ENCODE results near the gene FEM1C.
"Not testable (repeated sequence)": the region's sequence is repeated elsewhere in the genome, so short reads cannot be mapped to it uniquely, and the experiment has no call there.

The FEM1C gene

DNA sequence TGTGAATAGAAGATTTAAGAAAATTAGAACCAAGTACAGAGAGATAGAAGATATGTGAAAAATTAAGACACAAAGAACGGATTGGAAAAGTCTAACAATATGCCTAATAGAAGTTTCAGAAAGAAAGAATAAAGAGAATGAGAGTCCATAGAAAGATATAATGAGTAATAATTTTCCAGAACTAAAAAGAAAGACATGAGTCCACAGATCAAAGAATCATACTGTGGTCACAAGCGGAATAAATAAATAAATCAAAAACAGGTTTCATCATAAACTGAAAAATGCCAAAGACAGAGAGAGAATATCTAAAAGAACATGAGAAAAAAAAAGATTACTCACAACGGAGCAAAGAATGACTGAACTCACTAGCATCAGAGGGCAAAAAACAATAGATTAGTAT lies 32.9 kb downstream of the FEM1C start:
- DNase-seq = no peak

DNA sequence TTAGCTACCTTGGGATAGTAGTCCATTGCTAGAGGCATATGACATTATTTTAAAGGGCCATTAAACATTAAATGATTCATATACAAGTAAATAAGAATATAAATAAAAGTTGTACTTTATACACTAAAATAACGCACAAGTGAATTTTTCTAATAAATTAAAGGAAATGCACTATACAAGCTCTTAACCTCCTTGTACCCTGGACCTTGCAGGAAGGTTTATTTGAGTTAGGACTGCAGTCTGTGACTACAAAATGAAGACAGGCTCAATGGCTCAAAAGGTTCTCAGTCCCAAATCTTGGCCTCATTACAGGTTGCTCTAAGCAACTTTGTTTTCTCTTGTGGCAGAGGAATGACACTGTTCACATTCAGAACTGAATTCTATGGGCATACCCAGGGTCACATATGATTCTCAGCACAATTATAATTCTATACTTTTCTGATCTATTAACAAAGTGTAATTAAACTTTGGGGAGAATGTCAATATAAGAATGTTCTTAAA lies 34.4 kb downstream of the FEM1C start:
- no peak for DNase-seq

DNA sequence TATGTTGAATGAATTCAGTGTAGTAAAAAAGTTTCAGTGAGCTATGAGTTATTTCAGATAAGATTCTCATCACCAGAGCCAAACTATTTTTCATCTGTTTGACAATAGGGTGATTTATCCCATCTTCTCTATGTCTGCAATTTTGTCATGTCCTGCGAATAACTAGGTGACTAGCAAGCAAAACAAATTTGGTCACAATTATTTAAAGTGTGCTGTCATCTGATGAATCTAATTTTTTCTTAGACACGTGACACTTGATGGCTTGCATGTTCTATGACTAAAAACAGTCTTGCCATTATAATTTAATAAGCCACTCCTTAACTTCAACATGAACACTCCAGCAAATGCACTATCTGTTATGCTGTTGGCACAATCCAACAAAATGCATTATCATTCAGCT lies 35.0 kb downstream of the FEM1C start:
- no peak for DNase-seq

DNA sequence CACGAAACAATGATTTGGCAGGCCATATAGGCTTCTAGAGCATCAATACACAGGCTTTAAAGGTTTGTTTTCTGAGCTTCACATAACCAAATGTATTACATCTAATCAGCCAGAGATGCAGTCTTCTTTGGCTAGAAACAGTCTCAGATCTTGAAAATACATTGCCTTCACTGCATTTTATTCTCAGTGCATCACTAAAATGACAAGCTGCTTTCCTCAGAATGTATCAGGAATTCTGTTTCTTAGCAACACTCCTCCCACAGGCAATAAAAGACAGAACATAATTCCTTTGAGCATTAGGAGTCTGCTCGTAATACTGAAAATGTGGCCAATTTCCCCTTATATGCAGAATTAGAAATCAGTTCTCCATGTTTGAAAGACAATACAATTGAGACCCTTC lies 36.9 kb downstream of the FEM1C start:
- DNase-seq = no peak

DNA sequence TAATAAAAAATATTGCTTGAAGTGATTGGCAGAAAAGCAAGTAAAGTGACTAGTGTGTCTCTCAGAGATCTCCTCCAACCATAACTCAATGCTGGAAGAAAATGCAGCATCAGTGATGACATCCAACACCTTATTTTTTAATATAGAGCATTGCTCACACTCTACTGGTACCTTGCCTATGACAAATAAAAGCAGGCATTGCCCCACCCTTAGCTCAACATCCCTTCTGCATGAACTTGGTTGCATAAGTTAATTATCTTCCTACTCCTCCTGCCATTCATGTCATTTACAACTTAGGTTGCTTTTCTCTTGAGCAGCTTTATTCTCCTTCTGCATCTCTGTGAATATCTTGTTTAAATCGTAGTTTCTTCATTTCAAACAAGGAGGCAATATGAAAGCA lies 41.2 kb downstream of the FEM1C start:
- no peak for DNase-seq

DNA sequence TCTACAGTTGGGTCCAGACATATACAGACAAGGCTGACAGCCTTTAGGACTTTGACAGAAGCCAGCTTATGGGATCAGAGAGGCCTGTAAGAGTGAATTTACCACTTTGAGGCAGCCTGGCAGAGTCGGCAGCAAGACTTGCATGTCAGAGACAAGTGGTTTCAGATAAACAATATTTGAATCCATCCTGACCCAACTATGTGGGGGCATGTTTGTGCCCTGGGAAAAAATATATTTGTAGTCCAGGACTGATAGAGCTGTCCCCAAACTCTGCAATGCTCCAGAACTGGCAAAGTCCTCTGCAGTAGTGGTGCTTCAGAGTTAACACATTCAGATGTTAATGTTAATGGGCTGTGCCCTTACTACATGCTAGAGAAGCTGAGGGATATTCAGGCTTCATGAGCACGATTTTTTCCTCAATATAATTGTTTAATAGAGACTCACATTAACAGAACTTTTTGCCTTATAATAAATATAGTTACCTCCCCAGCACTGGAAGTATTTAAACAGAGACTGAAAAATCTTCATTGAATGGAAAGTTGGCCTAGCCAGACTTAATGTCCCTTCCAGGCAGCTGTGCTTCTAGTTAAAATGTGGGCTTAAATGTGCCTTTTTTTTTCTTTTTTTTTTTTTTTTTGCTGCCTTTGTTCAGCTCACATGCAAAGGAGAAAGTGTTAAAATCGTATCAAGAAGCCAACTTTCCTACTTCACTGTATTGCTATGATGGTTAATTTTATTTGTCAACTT lies 42.9 kb downstream of the FEM1C start:
- DNase-seq = no peak

DNA sequence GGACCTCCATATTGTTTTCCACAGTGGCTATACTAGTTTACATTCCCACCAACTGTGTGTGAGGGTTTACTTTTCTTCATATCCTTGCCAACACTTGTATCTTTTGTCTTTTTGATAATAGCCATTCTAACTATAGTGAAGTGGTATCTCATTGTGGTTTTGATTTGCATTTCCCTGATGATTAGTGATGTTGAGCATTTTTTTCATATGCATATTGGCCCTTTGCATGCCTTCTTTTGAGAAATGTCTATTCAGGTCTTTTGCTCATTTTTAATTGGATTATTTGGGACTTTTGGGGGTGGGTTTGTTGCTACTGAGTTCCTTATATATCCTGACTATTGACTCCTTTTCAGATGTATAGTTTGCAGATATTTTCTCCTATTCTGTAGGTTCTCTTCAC lies 44.4 kb downstream of the FEM1C start:
- no peak for DNase-seq

DNA sequence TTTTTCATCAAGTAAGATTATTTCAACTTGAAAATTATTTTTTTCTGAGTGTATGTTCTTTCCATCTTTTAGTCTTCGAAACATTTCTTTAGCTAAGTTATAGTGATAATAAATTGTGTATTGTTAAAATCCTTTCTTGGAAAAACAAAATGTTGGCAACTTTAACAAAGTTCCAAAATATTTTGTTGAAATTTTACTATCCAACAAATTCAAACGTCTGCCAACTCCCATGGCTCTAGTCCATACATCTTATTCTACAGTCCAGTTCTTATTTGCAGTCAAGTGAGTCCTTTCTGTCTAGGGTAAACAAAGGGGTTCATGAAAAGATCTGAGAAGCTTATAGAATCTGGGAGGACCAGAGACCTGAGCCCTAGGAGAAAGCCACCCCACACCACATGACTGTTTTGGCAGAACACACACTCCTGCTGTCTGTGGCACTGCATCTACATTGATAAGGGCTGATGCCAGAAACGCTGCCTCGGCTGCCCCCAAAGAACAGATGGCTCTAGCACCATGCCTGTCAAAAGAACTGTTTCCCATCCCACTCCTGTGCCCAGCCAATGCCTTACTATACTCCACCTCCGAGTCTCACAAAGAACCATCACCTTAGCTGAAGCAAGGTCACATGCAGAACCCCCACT lies 47.5 kb downstream of the FEM1C start:
- DNase-seq = no peak

DNA sequence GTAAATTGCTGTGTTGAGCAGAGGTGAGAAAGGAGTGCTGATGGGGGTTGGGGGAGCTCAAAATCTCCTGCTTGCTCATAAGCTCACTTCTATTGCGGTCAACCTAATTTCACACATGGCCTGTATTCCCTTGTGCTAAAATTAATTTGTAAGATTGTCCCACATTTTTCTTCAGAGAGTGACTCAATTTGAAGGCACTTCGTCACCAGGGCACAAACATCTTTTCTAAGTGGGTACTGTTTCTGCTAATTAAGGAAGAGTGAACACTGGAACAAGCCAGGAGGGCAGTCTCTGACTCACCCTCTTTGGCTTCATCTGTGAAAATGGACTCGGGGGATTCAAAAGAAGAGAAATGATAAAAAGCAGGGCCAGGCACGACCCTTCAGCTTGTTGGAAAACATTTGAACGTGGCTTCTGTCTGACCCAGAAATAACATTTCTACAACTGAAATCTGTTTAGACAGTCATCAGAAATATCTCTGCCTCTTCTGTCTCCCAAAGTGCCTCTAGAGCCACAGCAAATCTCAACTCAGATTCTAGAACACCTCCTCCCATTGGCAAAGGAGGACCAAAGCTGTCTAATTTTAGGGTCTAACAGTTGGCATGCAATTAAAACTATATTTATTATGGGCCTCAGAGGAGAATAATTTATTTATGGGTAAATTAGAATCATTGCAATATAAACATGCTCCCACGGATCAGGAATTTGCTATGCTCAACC lies 49.8 kb downstream of the FEM1C start:
- DNase-seq = no peak

DNA sequence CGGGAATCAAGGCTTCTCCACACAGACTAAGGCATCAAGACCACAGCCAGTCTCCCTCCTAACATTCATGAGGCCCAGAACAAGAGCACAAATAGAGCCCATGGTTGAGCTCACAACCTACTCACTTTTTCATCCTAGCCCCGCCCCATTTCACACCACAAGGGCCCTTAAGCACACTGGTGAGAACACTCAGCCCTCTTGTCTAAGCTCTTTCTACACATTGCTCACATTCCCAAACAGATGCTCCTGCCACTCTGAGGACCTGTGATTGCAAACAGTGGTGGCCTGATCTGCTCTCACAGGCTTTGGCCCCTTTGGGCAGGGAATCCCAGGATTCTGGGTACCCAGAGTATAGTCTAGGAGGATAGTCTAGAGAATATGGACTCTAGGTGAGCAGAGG lies 54.0 kb downstream of the FEM1C start:
- no peak for DNase-seq

DNA sequence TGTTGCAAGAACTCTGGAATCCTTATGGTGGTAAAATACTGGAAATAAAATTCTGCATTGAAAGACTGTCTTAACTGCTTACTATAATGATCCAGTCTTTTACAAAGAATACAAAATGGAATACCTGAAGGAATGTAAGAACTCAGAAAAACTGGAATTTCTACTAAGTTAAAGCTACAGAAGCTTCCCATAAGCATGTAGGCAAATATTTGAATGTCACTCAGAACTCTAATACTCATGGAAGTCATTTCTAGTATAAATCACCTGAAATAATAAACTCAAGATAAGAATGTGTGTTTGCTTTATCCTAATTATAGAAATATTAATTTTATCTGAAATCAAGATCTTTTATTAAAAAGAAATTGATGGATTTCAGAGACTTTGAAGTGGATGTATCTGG lies 54.8 kb downstream of the FEM1C start:
- no peak for DNase-seq

DNA sequence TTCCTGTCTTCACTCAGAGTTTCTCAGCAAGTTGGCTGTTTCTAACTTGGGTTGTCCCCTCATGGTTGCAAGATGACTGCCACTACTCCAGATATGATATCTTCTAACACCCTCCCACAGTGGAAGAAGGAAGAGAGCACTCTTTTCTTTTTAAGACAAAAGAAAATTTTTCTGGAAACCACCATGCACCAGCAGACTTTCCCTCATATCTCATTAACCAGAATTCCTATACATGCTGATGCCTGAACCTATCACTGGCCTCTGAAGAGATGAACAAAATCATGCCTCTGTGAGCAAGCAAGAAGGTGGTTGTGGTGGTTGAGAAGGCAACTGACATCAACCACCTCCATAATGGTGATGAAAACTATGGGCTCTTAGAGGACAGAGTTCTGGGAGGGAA lies 56.8 kb downstream of the FEM1C start:
- DNase-seq = no peak

DNA sequence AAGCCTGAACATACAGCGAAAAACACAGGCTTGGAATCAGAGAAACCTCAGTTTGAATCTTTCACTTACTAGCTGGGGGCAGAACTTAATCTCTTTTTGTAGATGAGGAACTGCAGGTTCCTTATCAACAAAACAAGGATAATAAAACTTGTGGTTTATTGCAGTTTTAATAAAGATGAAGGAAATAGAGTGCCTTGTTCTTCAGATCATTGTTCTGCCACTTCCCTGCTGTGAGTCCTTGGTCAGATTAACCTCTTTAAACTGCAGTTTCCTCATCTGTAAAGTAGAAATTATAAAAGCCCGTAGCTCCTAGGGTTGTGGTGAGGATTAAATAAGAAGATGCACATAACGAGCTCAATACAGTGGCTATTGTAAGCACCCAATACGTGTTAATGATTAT lies 57.4 kb downstream of the FEM1C start:
- no peak for DNase-seq

DNA sequence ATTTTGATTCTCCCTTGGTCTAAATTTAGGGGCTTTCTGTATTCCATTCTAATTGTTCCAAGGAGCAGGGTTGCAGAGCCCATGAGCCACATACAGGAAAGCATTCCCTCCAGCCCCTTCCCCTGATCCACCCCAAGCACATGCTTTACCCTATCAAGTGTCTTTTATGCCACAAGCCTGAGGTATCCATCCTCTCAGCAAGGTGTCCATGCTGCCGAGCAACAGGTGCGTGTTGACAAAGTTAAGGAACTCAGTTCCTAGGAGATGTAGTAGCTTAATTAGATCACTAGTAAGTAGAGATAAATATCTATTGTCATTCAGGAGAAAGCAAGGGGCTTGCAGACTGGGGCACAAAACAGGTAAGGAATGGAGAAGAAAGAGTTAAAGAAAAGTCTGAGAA lies 57.8 kb downstream of the FEM1C start:
- DNase-seq = no peak

DNA sequence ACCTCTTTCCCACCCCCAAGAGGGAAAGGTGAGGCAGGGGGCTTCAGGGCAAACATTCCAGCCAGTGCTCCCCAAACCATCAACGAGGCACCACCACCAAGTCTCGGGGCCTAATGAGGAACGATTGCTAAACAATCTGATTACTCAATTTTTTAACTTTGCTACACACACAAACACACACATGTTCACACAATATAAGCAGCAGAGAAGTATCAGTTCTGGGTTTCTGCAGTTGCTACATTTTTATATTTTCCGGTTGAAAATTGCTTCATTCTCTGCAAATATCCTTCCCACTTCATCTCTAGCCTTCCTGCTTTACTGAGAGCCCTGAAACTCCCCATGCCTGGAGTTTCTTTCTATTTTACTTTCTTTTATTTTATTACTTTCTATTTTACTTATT lies 60.2 kb downstream of the FEM1C start:
- DNase-seq = no peak

DNA sequence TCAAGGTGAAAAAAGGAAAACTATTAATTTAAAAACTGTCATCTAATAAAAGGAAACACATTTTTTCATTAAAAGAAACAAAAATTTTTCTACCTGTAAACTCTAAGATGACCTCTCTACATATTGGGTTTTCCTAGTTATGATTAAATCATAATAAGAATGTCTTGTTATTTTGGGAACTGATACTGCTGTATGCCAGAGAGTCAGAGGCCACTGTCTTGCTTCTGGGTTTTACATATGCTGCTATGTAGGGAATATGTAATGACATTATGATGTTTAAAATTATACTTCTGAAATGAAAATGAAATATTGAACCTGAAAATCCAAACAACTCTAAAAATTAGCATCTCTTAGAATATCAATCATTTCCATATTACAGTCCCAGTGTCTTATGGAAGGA lies 63.7 kb downstream of the FEM1C start:
- DNase-seq = no peak

DNA sequence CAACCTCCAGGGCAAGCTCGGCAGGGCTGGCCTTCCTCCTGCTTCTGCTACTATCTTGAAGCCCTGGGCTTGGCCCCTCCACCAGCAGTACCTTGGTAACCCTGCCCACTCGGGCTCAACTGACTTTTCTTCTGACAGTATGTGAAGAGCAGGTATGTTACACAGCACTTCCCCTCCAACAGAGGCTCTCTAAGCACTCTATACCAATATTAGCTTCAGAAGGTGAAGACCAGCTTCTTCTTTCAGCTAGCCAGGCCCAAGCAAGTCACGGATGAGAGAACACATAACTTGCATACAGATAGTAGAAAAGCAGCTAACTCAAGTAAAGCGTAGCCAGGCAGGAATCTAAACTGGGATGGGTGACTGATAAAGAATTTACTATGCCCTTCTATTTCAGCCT lies 64.3 kb downstream of the FEM1C start:
- DNase-seq = no peak

DNA sequence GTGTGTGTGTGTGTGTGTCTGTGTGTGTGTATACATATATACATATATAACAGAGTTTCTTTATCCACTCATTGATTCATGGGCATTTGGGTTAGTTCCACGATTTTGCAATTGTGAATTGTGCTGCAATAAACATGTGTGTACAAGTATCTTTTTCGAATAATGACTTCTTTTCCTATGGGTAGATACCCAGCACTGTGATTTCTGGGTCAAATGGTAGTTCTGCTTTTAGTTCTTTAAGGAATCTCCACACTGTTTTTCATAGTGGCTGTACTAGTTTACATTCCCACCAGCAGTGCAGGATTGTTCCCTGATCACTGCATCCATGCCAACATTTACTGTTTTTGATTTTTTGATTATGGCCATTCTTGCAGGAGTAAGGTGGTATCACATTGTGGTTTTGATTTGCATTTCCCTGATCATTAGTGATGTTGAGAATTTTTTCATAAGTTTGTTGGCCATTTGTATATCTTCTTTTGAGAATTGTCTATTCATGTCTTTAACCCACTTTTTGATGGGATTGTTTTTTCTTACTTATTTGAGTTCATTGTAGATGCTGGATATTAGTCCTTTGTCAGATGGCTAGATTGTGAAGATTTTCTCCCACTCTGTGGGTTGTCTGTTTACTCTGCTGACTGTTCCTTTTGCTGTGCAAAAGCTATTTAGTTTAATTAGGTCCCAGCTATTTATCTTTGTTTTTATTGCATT lies 65.3 kb downstream of the FEM1C start:
- DNase-seq = not testable (repeated sequence)

DNA sequence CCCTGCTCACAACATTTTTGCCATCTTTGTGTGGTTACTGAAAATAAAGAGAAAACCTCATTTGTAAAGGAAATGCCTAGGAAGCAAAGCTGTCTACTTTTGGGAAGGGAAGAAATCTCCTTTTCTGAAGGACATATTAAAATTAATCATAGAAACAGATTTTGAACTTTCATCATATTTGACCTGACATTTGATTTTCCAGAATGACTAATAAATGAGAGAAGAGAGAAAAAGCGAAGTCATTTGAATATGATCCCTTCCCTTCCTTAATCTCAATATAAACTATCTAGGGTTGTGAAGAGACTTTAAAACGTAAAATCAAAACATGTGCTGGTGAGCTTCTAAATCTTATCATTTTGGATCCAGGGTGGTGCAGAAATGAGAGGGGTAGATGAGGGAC lies 66.3 kb downstream of the FEM1C start:
- DNase-seq = no peak

DNA sequence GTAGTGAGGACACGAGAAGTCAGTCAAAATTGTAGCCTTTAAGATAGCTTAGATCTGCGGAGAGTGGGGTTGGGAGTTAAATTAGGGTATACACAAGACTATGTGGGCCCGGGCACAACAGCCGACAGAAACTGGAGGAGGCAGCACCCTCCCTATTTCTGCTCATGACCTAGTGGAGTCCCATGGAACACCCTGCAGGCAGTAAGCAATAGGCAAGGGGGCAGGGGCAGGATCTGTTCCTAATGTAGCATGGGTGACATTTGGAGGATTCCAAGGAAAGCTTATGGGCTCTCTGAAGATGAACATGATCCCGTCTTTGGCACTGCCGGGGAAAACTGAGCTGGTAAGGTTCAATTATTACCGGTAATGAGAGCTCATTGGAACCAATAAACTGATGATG lies 67.0 kb downstream of the FEM1C start:
- no peak for DNase-seq

DNA sequence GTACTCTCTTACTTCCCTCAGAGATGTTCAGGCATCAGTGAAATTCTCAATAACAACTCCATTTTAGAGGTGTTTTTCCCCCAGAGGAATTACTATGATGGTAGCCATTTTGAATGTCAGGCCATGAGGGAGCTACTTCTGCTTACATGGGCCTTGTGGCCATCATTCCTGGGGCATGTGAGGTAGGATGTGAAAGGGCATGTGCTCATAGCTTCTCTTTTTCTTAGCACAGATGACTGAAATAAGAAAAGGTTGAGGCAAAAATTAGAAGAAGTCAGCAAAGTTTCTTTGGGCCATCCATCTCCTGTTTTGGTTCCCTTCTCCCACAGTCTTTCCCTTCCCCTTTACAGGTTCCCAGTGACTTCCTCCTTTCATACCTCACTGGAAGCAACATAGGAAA lies 68.8 kb downstream of the FEM1C start:
- DNase-seq = no peak

DNA sequence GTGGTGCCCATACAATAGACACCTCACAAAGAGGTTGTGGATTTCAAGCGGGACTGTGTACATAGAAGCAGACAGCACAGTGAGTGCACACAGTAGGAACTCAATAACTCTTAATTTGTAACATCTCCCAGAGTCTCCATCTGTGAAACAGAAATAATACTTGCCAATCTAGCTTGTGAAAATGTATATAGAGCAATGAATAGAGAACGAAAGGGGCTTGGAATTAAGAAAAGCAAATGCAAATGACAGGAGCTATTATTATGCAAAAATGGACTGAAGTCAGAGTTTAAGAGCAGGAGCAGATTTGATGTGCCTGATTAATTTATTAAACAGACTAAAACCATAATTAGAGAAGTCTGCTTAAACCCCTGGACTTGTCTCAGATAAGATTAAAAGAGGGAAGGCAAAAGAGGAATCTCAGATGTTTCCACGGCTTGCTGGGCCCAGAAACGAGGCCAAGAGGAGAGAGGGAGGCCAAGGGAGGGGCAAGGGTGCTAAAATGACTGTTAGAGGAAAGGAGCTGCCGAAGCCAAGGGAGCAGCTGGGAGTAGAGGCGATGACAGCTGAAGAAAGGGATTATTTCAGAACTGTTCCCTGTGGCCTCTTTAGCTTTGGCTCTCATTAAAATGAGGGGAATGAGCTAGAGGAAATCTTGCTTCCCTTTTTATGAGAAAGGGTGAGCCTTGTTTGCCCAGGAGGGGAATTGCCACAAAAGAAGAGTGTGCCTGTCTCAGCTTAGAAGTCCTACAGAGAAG lies 72.1 kb downstream of the FEM1C start:
- no peak for DNase-seq
